ENCODE measurements around the gene LRIT2.

LRIT2 gene, protein sequence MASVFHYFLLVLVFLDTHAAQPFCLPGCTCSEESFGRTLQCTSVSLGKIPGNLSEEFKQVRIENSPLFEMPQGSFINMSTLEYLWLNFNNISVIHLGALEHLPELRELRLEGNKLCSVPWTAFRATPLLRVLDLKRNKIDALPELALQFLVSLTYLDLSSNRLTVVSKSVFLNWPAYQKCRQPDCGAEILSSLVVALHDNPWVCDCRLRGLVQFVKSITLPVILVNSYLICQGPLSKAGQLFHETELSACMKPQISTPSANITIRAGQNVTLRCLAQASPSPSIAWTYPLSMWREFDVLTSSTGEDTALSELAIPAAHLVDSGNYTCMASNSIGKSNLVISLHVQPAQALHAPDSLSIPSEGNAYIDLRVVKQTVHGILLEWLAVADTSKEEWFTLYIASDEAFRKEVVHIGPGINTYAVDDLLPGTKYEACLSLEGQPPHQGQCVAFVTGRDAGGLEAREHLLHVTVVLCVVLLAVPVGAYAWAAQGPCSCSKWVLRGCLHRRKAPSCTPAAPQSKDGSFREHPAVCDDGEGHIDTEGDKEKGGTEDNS

DNA sequence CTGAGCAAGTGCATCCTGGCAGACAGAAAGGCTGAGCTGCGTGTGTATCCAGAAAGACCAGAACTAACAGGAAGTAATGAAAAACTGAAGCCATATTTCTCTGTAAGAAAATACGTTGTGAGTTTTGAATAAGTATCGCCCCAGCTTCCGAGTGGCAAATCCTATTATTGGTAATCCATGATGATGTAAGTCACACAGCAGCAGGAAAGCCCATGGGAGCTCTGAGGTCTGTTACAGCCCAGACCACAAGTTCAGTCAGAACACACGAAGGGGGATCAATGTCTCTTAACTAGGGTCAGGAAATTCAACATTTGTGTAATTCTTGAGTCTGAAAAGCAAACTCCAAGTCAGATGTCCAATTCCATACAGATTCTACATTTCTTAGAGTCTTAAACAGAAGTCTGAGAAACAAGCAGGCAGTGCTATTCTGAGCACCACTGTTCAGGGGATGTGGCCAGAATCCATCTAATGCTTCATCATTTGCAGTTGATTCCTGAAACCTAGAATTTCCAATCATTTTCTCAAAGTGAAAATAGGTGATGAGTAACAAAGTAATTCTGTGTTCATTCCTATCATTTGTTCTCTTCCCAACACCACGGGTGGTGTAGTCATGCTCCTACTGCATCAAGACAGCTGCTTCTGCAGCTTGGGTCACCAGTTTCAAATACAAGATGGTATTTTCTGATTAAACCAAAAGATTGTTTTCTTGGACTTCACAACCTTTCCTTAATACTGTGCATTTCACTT, at the start of gene LRIT2:
TSS of gene LRIT2 (minus strand) at position 118 of the 747 bp plus-strand sequence. CDS start at position 94, 24 bp downstream.
- no peak for DNase-seq (ENCODE audit: low spot score)

DNA sequence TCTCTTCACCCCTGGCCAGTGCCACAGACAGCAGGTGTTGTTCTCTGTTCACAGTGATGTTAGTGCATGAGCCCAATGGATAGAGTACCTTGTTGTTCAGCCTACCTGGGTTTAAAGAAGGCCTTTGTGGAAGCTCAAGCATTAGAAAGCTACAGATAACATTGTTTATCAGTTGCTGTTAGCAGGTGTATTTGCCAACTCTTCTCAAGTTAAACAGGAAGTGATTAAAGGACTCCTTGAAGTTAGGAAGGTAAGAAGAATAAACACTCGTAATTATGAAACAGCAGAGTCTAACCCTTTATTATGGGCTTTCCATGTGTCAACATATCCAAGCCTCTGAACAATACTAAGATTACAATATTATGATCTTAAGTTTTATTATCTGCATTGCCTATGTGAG, 45.4 kb upstream of the LRIT2 start:
- no peak for DNase-seq (ENCODE audit: low spot score)

DNA sequence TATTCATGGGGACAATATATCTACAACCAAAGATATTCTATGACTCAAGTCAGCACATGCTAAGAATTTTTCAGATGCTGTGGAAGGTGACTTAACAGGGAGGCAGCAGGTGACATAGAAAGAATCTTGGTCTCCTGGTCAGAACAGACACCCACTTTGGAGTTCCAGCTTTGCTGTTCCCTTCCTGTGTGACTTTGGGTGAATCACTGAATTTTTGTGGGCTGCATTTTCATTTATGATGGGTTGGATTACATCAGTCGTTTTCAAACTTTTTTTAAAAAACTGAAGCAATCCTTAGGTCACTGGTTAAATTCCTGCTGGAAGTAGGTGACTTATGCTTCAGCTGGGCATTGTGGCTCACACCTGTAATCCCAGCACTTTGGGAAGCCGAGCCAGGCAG, 44.4 kb upstream of the LRIT2 start:
- no peak for DNase-seq (ENCODE audit: low spot score)

DNA sequence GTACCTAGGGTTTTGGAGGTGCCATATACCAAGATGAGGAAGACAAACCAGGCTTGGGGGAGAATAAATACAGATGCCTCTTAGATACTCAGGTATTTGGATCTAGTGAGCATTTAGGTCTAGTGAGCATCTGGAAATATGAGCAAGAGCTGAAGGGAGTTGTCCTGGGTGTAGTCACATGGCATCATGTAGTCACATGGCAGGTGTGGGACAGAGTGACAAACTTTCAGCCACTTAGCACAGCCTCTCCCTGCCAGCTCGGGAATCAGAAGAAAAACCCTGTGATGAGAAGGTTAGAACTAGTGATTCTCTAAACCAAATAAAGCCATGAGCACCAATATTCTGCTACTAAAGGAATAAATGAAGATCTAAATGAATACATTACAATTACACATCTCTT, 43.8 kb upstream of the LRIT2 start:
- no peak for DNase-seq (ENCODE audit: low spot score)

DNA sequence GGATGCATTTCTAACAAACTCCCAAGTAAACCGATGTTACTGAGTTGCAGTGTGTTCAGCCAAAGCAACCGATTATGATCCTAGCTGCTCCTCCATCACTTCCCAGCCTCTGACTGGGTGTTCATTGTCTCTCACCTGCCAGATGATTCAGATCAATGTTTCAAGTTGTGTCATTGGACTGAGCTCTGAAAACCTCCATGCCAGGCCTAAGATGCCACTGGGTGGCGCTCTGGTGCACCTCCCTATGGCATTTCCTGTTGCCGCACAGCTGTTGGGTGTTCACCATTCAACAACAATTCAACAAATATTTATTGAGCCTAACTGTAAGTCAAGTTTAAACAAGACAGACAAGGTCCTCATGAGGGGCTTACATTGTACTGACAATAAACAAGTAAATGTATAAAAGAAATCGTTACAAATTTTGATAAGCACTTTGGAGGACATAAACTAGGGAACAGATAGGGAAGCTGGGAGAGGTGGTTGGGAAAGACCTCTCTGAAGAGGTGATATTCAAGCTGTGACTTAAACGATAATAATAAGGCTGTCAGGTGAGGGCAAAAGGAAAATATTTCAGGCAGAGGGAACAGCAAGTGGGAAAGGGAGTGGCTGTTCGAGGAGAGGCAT, 42.3 kb upstream of the LRIT2 start:
- peak; percentile 7 for DNase-seq (ENCODE audit: low spot score)

DNA sequence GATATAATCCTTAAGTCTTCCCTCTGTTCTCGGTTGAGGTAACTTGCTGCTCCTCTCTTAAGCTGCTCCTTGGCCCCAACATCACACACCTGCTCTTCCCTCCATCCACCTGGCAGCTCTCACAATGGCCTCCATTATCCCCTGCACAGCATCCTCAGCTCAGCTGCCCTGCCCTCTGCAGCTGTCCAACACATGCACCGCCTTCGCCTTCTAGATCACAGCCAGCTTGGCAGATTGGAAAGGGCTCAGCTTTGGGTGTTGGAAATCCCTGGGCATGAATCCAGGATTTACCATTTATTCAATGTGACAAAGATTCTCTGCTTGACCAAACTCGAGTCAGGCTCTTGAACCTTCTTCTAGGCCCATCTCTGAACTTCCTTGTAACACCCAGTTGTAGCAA, 40.1 kb upstream of the LRIT2 start:
- no peak for DNase-seq (ENCODE audit: low spot score)

DNA sequence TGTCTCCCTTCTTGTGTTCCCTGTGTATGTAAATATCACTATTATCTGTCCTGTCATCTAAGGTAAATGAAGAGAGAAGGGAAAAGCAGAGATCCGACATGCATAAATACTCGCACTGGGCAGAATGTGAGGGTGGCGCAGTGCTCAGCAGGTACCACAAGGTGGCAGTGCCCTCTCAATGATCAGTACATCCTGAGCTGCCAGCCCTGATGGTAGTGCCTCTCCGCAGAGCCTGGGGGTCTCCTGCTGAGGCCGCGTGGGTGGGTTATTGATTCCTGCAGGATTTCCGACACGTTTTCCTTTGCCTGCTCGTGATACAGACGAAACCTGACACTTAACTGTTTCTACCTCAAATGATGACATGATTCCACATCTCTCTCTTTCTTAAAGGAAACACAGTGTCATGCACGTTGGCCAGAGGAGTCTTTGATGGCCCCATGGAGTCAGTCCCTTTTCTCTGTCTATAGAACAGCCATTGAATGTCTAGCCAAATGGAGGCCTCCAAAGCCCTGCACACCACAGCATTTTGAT, 39.3 kb upstream of the LRIT2 start:
- peak; percentile 40 for DNase-seq (ENCODE audit: low spot score)

DNA sequence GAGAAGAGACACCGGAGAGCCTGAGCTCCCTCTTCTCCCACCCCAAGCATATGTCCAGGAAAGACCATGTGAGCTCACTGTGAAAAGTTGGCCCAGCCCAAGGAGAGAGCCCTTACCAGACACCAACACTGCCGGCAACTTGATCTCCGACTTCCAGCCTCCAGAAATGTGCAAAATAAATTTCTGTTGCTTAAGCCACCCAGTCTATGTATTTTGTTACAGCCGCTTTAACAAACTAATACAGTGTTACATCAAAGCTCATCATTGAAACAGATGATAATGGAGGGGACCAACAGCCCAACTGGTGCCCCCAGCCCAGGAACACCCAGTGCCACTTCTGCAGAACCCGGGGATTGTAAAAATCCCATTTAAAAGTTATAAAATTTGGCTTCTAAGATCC, 38.4 kb upstream of the LRIT2 start:
- DNase-seq (ENCODE audit: low spot score): no peak

DNA sequence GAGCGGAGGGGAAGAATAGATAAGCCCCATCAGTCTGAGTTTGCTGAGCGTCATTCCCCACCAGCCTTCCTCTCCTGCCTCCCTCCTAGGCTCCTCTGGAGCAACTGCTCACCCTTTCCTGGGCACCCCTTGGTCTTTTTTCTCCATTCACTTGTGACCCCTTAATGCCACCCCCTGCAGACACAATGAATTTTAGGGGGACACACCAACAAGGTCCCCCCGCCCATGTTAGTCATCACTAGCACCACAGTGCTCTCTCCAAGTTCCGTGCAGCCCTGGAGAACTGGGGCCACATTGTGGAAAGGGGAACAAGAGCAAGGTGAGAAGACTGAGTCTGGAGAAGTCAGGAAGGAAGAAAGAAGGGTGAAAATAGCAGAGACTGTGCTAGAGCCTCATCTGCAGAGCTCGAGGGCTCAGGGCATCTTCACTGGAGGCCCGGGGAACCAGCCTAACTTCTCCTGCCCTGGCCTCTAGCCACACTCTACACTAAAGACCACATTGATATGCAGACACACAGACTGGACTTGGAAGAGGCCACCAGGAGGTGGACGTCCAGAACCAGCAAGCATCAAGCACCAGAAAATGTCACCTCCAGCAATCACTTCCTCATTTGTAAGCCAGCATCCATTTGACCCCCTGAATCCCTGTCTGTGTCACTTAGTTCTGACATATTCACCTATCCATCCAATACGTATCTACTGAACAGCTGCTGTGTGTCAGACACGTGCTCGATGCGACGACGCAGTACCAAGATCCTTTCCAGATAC, 37.0 kb upstream of the LRIT2 start:
- DNase-seq (ENCODE audit: low spot score): no peak

DNA sequence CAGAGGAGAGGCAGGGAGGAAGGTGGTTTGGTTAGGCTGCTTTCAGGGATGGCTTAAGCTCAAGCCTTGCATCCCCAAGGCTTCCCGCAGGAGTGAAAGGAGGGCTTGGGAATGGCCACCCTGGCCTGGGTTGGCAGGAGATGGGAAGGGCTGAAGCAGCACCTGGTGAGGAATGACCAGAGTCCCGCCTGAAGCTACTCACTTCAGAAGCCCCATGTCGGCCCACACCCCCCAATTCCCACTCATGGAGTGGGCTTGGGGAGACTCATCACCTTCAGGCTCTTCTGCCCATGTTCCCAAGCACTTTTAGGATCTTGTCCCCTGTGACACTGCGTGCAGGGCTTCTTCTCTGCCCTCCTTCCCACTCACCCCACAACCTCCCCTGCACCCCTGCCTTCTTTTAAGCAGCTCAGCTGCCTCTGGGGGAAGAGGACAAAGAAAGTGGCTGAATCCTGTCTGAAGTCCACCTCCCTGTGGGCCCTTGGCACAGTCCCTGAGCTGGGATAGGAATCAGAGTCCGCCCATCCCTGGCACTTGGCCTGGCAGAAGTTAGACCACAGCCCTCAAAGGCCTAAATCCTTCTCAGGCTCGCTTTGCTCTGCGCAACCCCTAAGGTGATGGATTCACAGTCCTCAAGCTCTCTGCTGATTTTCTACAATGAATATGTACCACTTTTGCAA, 36.0 kb upstream of the LRIT2 start:
- no peak for DNase-seq (ENCODE audit: low spot score)

DNA sequence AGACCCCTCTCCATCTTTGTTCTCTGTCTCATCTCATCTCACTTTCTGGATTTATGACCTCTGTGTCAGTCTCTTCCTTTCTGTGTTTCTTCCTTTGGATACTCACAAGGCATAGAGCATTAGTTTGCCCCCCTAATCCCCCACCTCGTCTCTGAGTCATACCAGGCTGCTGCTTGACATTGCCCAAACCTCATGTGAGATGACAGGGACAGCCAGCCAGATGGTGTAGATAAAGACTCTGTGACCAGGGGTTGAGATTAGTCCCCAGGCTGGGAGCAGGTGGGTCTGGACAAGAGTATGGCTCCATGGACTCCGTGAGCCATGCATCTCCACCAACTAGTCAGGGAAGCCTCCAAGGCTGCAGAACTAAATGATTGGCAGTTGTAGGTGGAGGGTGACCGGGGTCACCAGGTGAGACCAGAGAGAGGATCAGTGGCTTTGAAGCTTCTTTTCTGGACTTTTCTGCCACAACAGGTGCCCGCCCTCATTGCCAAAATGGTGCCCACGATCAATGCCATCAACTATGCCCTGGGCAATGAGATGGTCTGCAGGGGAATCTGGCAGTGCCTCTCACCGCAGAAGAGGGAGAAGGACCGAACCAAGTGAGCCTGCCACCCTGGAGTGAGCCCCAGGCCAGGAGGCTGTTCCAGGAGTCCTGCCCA, 32.8 kb upstream of the LRIT2 start:
- DNase-seq (ENCODE audit: low spot score): no peak

DNA sequence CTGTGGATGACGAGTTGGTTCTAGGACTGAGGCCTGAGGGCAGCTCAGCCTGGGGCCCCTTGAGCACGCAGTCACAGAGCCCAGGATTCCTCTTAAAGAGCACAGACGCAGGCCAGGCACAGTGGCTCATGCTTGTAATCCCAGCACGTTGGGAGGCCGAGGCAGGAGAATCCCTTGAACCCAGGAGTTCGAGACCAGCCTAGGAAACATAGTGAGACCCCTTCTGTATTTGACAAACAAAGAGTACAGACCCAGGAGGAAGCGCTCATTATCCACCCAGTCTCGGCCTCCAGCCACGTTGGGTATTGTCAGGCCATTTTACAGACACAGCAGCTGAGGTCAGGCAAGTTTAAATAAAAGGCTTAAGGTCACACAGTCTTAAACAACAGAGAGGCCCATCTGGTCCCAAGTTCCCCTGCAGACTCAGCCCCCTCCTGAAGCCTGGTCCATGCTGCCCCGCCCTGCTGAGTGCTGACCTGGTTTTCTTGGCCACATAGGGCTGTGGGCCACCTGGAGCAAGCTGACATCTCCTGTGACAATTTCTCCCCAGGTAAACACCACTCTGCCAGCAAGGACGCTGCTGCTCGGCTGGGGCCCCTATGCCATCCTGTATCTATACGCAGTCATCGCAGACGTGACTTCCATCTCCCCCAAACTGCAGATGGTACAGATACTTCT, 32.1 kb upstream of the LRIT2 start:
- no peak for DNase-seq (ENCODE audit: low spot score)

DNA sequence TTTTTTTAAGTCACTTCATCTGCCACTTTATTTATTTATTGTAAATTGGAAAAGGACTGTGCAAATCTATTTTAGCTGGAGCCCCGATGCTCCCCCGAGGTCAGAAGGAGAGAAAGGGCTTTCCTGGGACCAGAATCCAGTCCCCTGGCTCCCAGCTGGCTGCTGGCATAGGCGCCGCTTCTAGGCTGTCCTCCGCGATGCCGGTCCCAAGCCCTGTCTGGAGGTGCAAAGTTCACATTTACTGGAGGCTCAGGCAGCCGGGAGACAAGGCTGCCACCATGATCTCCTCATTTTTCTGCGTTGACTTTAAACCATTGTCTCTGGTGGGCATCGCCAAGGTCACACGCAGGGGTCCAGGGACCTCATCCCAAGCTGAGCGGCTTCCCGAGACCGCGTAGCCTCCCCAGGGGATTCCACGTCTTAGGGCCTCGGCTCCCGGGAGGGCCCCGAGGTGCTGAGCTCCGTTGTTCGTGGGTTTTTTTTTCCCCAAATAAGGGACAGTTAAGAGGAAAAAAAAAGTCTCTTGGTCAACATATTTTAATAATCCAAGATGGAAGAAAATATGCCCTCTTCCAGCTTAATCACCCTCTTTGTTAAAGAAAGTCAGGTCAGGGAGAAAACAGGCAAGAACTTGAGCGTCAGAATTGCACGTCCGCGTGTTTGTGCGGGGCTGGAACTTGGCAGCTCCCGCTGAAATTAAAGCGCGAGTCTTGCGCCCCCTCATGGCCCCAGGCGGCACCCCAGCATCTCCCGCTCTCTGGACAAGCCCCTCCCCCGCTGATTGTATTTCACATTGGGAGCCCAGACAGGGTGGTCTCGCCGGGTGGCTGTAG, 31.4 kb upstream of the LRIT2 start:
- no peak for DNase-seq (ENCODE audit: low spot score)

DNA sequence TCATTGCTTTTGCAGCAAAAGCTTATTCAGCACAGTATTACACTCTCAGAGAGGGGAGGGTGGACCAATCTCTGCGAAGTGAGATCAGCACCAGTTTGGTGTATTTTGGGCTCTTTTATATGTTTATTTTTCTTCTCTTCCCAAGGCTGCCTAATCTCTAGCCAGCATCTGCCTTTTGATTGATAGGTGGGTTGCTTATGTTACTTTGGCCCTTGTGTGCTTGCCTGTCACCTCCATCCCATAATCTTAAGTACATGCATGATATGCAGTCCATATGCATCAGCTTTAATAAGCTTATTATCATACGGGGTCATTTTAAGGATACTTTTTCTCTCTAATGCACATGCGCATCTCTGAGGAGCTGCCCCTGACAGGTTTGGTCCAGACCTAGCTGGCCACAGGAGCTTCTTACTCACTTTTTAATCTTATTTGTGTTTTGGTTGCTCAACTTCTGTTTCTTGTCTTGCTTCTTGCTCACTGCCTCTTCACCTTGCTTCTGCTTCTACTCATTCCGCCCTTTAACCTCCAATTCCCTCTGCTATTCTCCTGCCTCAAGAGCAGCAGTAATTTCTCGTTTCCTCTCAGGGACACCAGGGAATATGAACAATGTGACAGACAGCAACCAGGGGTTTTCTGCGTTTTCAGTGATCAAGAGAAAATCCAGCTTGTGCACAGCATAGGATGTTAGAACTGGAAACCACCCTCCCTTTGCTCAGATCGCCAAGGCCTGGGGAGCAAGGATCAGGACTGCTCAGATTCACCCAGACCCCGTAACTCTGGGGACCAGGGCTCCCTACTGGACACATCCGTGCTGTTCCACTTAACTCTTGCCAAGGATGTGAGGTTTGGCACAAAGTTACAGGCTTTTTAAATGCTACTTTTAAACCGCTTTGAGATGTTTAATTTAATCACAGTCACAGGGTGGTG, 29.5 kb upstream of the LRIT2 start:
- DNase-seq (ENCODE audit: low spot score): no peak

DNA sequence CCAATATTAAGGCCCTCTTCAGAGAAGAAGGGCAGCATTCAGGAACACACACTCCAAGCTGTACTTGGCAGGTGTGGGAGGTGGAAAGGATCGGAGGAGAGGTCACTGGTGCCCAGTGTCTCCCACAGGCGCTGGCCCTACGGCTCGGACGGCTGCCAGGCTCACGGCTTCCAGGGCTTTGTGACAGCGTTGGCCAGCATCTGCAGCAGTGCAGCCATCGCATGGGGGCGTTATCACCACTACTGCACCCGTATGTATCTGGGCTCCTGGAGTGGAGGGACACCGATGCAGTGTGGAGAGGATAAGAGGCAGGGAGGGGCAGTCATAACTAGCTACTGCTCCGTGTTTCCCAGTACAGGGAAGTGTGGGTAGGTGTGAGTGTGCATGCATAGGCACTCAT, 23.4 kb upstream of the LRIT2 start:
- DNase-seq (ENCODE audit: low spot score): no peak

DNA sequence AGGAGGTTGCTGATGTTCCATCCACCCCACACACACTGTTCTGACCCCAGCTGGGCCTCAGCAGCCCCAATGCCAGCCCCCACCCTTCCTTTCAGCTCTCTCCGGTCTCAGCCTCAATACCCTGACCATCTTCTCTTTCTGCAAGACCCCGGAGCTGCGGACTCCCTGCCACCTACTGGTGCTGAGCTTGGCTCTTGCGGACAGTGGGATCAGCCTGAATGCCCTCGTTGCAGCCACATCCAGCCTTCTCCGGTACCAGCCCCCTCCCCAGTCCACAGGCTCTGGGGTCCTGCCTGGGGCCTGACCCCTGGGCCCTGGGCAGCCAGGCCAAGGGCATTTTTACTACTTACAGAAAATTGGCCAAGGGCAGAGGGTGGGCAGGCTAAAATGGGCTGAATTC, 22.2 kb upstream of the LRIT2 start:
- DNase-seq (ENCODE audit: low spot score): no peak

DNA sequence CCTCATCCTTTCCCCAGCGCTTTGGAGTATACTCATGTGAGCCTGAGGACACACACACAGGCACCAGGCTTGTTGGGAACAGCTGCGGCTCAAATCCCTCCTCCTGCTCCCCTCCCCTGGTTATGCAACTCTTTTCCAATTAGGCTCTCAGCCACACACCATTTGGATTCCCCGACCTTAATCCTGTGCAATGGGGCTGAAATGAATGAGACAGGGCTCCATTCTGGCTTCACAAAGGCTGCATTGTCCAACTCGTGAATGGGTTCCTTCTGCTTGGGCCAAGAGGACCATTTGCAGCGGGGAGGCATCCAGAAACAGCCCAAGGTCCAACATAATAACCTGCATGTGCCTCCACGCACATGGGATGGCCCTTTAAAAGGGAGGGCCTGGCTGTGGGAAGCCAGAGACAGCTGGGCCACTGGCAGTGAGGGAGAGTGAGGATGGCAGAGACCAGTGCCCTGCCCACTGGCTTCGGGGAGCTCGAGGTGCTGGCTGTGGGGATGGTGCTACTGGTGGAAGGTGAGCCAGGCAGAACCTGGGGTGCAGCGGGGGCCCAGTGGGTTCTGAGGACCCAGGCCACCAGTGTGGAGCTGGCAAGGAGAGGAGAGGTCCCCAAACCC, 19.4 kb upstream of the LRIT2 start, which contains the start of gene RGR:
TSS of gene RGR (plus strand) at position 403 of the 620 bp plus-strand sequence. CDS start at position 441, 38 bp downstream.
- no peak for DNase-seq (ENCODE audit: low spot score)
